Mucosa of stomach (tissue), 1 donor: ENCODE data around the gene PKP4.

ENCODE experiments used
- H3K27me3 ChIP-seq: one replicate; pipeline ENCODE4 v1.7.0; 2013; ENCODE audit warnings: mild to moderate bottlenecking, low read length; ENCODE audit not compliant: control insufficient read depth, insufficient read depth
- H3K36me3 ChIP-seq: one replicate; pipeline ENCODE4 v1.7.0; 2013; ENCODE audit warnings: low read length; ENCODE audit not compliant: control insufficient read depth, insufficient read depth
- H3K4me1 ChIP-seq: one replicate; pipeline ENCODE4 v1.7.0; 2013; ENCODE audit warnings: mild to moderate bottlenecking, low read length; ENCODE audit not compliant: control insufficient read depth, insufficient read depth
- H3K4me3 ChIP-seq: one replicate; pipeline ENCODE4 v1.7.0; 2013; ENCODE audit warnings: low read length
- H3K9ac ChIP-seq: one replicate; pipeline ENCODE4 v1.7.0; 2013; ENCODE audit warnings: mild to moderate bottlenecking, low read length, moderate library complexity
- H3K9me3 ChIP-seq: one replicate; pipeline ENCODE4 v1.7.0; 2013; ENCODE audit warnings: mild to moderate bottlenecking, low read length, moderate library complexity; ENCODE audit not compliant: control insufficient read depth
- donor health status: Pancreatic carcinoma.

PKP4 gene

DNA sequence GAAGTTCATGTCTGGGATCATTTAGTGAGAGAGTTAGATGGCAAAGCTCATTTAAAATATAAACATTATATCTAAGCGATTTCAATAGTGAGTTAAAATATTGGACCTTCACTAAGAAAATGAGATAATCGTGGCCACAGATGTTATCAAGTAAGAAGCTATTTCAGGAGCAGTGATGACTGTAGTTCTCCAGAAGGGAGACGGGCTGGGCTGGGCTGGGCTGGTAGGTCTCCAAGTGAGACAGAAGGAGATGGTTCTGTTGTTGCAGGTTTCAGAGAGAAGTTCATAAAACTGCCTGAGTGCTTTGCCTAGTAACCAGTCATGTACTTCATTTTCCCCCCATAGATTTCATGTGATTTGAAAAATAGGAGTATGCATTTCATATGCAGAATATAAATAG lies 208.2 kb downstream of the PKP4 start:
- peaks cover 13% of the 10 kb centered on the region for H3K36me3 ChIP-seq
- H3K4me3 ChIP-seq = no peak overlapping the region
- no peak overlapping the region for H3K9ac ChIP-seq
- H3K9me3 ChIP-seq = no peaks in the 10 kb centered on the region
- H3K27me3 ChIP-seq = no peaks in the 10 kb centered on the region
- no peaks in the 10 kb centered on the region for H3K4me1 ChIP-seq

DNA sequence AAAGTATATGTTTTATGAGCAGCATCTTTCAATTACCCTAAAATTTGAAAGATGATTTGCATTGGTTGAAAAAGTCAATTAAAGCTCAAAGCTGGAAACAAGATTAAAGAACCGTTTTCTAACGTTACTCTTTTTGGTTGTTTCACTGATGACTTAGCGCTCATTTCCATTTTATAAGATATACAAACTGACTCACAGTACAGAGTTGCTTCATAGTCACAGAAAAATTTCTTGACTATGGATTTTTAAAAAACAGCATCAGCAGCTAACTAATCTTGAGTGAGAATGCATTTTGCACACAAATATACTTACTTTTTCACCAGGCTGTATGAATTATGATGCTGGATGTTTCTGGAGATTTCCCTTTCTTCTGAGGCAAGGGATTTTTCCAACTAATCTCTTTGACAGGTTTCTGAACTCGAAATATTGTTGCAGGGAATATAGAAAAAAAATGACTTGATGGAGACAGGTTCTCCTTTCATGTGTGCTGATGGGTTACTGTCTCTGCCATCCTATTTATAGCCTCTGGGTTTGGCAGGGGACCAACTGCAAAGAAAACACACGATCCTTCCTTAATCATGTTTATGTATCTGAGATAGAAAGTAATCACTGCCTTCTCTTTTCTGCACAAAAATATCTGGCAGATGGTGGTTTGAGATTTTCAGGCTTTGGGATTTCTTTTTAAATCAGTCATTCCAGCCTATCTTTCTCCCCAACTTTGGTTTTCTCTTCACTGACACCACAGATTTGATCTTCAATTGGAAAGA lies 209.0 kb downstream of the PKP4 start:
- Histone ChIP-seq H3K9me3 (no peaks in the 10 kb centered on the region), H3K4me3 (no peak overlapping the region), H3K27me3 (no peaks in the 10 kb centered on the region), H3K4me1 (no peaks in the 10 kb centered on the region), H3K9ac (no peak overlapping the region), H3K36me3 (peaks cover 14% of the 10 kb centered on the region)

DNA sequence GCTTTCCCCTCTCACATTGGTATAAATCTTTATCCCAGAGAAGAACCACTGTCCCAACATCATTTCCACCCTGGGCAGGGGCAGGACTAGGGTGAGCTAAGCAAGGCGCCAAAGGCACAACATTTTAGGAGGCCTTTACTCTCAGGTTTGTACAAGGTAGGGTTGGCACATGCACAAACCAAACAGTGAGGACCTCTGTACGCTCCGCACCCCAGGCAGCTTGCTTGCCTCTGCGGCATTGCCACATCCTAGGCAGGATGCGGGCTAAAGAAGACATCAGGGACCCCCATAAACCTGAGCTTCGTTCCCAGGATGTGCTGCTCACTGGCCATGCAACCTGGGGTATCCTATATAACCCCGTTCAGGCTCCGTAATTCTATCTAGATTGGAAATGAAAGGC lies 210.2 kb downstream of the PKP4 start:
- H3K9me3 ChIP-seq = no peaks in the 10 kb centered on the region
- H3K4me1 ChIP-seq = no peaks in the 10 kb centered on the region
- no peak overlapping the region for H3K4me3 ChIP-seq
- no peaks in the 10 kb centered on the region for H3K27me3 ChIP-seq
- H3K9ac ChIP-seq = no peak overlapping the region
- H3K36me3 ChIP-seq = peaks cover 14% of the 10 kb centered on the region

GRCh38 chr2:158667586-158667985 lies 210.8 kb downstream of the PKP4 start:
- H3K9me3 ChIP-seq = no peaks in the 10 kb centered on the region
- no peak overlapping the region for H3K9ac ChIP-seq
- H3K27me3 ChIP-seq = no peaks in the 10 kb centered on the region
- H3K4me1 ChIP-seq = no peaks in the 10 kb centered on the region
- no peak overlapping the region for H3K4me3 ChIP-seq
- H3K36me3 ChIP-seq = peaks cover 14% of the 10 kb centered on the region

DNA sequence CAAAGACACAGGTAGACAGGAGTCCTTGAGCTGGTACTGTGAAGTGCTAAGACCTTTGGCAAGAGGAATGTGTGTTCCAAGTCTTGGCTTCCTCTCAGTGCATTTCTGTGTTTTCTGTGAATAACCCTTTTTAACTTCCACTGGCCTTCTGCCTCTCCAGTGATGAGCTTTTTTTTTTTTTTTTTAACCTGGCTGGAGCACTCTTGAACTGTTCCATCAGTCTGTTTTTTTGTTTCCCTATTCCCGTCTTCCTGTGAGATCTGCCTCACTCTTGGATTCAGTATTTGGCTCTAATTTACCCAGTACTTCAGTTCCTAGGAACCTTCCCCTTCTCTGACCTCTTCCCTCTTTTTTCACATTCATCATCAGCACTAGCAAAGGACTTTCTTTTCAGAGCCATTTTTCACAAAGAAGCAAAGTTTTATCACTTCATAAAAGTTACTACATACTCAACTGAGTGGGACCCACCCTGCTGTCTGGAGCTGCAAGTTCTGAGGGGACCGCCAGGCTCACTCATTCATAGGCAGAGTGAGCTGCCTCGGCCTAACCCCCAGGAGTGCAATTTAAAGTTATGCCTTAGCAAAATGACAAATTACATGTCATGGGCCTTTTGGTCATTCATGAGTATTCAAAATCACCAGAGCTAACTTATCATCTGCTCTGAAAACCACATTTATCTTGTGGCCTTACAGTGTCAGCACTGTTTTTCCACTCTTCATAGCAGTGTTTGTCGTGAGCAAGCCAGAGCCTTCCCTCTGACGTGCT lies 211.4 kb downstream of the PKP4 start:
- Histone ChIP-seq H3K27me3 (no peaks in the 10 kb centered on the region), H3K9ac (no peak overlapping the region), H3K4me3 (no peak overlapping the region), H3K36me3 (peaks cover 14% of the 10 kb centered on the region), H3K9me3 (no peaks in the 10 kb centered on the region), H3K4me1 (no peaks in the 10 kb centered on the region)

DNA sequence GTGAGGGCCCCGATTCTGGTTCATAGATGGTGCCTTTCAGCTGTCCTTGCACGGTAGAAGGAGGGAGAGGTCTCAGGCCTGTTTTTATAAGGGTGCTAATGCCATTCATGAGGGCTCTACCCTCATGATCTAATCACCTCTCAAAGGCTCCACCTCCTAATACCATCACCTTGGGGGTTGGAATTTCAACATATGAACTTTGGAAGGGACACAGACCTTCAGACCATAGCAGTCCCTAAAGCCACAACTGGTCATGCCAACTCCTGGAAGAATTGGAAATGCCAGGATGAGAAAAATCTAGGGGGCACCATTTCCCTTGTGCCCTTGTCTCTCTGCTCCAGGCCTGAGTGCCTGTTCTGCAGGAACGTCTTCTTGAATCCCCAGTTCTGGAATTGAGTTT lies 213.5 kb downstream of the PKP4 start:
- Histone ChIP-seq H3K9me3 (no peaks in the 10 kb centered on the region), H3K9ac (no peak overlapping the region), H3K4me1 (no peaks in the 10 kb centered on the region), H3K4me3 (no peak overlapping the region), H3K27me3 (no peaks in the 10 kb centered on the region), H3K36me3 (peaks cover 14% of the 10 kb centered on the region)

DNA sequence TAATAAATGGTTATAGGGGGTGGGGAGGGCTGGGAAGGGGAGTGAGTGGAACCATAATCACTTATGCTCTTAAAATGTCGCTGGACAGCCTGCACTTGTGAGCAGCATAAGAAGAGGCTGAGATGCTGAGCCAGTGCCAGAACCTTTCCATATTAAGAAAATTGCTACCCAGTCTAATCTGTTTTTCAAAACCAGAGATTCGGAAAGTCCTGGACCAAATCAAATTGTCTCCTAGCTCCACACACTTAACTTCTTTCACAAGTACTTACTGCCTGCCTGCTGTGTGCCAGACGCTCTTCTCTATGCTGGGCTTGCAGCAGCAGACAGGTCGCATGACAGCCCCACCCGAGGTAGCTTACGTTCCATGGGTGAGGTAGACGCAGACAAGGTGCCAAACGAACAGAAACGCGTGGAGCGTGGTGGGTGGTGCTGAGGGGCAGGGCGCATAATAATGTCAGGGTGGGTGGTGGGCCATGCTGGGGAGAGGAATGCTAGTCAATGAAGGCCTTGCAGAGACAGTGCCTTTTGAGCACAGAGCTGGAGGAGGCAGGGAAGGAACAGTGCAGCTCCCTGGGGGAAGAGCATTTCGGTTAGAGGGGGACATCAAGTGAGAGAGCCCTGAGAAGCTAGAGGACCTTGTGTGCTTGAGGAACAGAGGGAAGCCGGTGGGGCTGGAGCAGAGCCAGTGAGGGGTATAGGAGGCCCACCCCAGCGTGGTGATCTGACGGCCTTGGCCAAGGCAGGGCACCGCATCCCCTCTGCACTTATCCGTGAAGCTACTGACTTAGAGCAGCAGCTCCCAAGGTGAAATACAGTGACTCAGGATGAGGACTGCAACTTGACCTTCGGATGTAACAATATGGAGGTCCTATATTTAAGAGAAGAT lies 214.9 kb downstream of the PKP4 start:
- H3K9me3 ChIP-seq = no peaks in the 10 kb centered on the region
- H3K4me1 ChIP-seq = no peaks in the 10 kb centered on the region
- H3K4me3 ChIP-seq = no peak overlapping the region
- peaks cover 13% of the 10 kb centered on the region for H3K36me3 ChIP-seq
- H3K9ac ChIP-seq = no peak overlapping the region
- no peaks in the 10 kb centered on the region for H3K27me3 ChIP-seq

DNA sequence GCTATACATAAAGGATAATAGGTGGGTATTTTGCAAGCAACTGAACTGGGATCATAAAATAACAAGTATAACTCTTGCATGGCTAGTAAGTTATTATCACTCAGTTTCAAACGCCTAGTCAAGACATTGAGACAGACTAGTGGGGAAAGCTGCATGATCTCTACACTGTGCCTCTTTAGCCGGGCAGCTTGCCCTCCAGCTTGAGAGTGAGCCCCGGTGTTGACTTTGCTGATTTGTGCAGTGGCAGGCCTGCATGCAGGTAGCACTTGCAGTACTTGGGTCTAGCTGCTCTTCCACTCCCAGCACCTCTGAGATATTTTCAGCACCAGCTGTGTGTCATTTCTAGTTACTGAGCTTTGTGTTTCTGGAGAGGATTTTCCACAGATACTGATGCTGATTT lies 219.5 kb downstream of the PKP4 start:
- H3K36me3 ChIP-seq = no peaks in the 10 kb centered on the region
- H3K4me1 ChIP-seq = no peaks in the 10 kb centered on the region
- H3K27me3 ChIP-seq = no peaks in the 10 kb centered on the region
- H3K4me3 ChIP-seq = no peak overlapping the region
- H3K9ac ChIP-seq = no peak overlapping the region
- no peaks in the 10 kb centered on the region for H3K9me3 ChIP-seq

DNA sequence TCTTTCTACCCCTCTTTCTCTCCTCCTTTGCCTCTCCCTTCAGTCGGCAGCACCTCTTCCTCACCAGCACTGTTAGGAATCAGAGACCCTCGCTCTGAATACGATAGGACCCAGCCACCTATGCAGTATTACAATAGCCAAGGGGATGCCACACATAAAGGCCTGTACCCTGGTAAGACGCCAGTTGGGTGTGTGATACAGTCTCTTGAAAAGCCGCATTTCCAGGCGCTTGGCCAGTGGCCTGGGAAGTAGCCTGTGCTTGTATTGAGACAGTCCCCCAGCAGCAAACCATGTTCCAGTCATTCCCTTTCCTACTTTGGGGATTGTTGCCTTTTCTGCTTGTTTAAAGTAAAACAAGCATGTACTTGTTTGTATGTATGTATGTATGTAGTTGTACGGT lies 219.9 kb downstream of the PKP4 start:
- H3K4me3 ChIP-seq = no peak overlapping the region
- no peak overlapping the region for H3K9ac ChIP-seq
- no peaks in the 10 kb centered on the region for H3K4me1 ChIP-seq
- H3K36me3 ChIP-seq = no peaks in the 10 kb centered on the region
- H3K27me3 ChIP-seq = no peaks in the 10 kb centered on the region
- no peaks in the 10 kb centered on the region for H3K9me3 ChIP-seq

- H3K9me3 ChIP-seq = no peaks in the 10 kb centered on the region
- no peaks in the 10 kb centered on the region for H3K27me3 ChIP-seq
- no peaks in the 10 kb centered on the region for H3K4me1 ChIP-seq
- H3K9ac ChIP-seq = no peak overlapping the region
- no peaks in the 10 kb centered on the region for H3K36me3 ChIP-seq
- H3K4me3 ChIP-seq = no peak overlapping the region
These were observed 220.8 kb downstream of the PKP4 start for GRCh38 chr2:158677542-158677941.

GRCh38 chr2:158681816-158682215 lies 225.1 kb downstream of the PKP4 start:
- H3K9me3 ChIP-seq = no peaks in the 10 kb centered on the region
- H3K4me1 ChIP-seq = no peaks in the 10 kb centered on the region
- no peak overlapping the region for H3K4me3 ChIP-seq
- no peaks in the 10 kb centered on the region for H3K36me3 ChIP-seq
- H3K27me3 ChIP-seq = no peaks in the 10 kb centered on the region
- no peak overlapping the region for H3K9ac ChIP-seq

DNA sequence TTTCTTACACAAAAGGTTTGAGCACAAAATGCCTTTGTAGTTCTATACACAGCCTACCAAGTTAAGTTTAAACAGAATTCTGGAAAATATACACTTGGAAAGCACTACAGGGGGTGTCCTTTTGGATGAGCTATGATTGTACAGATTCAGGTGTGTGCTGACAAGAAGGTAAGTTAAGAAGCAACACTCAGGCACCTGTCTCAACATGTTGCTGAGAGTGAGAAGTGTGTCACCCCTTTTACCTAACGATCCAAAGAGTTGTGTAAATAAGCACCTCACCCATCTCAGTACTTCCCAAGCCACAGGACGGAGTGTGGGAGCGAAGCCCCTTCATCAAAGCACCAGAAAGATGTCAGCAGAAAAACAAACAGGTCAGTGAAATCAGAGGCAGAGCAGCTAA lies 228.9 kb downstream of the PKP4 start:
- Histone ChIP-seq H3K36me3 (no peaks in the 10 kb centered on the region), H3K27me3 (peaks cover 6% of the 10 kb centered on the region), H3K4me3 (no peak overlapping the region), H3K4me1 (no peaks in the 10 kb centered on the region), H3K9me3 (no peaks in the 10 kb centered on the region), H3K9ac (no peak overlapping the region)
